AML-193 (cell line): ENCODE results near the gene IGF2BP3.
A peak's percentile ranks its signal among the peaks of the same experiment; 100 is the strongest.

Experiments used
- DNase-seq, 2 experiments: peaks; one replicate each; lab custom pipeline; 2025; lab: John Stamatoyannopoulos, UW

The IGF2BP3 gene

DNA sequence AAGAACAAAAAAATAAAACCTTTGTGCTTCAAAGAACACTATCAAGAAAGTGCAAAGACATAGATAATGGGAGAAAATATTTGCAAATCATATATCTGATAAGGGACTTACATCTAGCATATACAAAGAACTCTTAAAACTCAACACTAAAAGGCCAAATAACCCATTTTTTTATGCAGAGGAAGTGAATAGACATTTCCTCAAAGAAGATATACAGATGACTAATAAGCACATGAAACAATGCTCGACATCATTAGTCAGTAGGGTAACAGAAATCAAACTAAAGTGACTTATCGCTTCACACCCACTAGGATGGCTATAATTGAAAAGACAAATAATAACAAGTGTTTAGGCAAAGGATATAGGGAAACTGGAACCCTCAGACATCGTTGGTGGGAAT, 93.2 kb downstream of the IGF2BP3 start:
- no peak for DNase-seq

DNA sequence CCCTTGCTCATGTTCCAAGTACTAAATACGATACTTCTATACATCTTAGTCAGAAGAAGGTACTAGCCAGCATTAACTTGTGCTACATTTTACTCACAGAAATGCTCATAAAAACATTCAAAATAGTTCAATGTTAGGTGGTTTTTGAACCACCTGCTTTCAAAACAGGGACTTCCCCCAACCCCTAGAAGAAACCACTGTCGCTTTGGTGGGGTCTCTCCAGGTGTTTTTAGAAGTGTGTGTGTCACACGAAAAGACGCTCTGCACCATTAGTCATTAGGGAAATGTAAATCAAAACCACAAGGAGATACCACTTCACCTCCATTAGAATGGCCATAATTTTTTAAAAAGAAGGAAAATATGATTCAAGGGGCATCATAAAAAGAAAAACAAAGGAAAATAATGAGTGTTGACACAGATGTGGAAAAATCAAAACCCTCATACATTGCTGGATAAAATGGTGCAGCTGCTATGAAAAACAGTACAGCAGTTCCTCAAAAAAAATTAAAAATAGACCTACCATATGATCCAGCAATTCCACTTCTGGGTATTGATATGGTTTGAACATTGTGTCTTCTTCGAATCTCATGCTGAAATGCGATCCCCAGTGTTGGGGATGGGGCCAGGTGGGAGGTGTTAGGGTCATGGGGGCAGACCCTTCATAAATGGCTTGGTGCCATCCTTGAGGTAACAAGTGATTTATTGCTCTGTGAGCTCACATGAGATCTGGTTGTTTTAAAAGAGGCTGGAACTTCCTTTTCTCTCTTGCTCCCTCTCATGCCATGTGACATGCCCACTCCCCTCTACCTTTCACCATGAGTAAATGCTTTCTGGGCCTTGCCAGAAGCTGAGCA, 96.9 kb downstream of the IGF2BP3 start:
- DNase-seq, result no peak

DNA sequence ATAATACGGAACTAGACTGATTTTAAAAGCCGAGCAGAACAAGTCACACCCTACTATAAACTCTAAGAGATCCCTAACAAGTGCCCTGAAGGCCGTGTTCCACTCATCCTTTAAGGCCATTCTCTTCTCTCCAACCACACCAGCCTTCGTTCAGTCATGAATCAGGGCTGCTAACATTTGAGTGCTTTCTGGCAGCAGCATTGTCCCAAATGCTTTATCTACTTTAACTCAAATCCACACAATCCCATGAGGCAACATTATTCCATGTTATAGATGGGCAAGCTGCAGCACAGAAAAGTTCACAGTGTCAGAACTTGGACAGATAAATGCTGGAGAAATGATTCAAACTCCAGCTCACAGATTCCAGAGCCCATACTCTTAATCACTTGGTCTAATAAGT, 97.7 kb downstream of the IGF2BP3 start:
- no peak for DNase-seq

DNA sequence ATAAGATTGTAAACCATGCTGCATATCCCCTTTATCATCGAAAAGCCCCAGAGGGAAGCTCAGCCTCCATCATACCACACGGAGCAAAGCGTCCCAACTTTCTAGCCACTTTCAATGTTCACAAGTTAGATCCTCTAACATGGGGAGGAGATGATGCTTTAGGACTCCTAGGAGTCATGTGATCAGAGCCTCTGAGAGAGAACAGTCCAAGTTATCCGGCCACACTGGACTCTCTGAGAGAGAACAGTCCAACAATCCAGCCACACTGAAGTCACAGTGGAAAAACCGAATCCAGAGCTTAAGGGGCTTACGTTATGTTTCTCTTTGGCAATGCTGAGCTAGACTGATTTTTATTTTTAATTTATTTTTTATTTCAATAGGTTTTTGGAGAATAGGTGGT, 98.6 kb downstream of the IGF2BP3 start:
- DNase-seq, result no peak

DNA sequence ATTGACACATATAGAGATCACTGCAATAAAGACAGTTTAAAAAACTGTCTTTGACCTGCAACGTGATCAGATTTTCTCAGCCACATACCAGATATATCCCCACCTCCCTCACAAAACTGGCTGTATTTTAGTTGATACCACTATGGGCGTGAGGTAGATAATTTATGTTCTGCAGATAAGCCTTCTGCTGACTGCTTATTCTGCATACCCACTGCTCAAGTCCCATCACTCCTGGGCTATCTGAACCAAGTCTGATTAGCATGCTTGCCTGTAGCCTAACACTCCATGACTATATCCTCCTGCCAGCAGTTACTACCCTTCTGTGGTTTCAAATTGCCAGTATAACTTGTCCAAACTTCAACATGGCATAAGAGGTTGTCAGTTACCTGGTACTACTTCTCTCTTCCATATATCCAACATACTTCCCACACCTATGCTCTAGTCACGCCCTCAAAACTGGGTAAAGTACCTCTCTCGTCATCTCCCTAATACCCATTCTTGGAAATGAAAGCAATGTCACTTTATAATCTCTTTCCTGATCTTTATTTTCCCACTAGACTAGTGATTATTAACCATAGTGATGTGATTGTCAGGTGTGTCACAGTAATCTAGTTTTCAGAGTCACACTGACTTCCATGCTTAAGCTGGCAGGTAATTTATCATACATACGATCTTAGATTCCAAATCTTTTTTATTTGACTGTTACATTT, 100.4 kb downstream of the IGF2BP3 start:
- no peak for DNase-seq

DNA sequence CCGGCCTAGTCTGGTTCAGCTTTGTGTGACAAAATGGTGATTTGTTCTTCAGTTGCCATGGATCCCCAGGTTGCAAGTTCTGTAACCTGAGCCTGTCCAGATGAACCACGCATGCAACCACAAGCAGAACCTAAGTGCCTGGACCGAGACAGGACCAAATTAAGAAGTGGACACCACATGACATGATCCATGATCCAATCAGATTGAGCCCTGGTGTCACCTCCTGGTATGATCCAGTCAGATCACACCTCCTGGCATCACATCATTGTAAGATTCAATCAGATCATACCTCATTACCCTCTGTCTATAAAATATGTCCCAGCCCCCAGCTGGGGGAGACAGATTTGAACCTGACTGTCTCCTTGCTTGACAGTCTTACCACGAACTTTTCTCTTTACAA, 101.2 kb downstream of the IGF2BP3 start:
- no peak for DNase-seq

DNA sequence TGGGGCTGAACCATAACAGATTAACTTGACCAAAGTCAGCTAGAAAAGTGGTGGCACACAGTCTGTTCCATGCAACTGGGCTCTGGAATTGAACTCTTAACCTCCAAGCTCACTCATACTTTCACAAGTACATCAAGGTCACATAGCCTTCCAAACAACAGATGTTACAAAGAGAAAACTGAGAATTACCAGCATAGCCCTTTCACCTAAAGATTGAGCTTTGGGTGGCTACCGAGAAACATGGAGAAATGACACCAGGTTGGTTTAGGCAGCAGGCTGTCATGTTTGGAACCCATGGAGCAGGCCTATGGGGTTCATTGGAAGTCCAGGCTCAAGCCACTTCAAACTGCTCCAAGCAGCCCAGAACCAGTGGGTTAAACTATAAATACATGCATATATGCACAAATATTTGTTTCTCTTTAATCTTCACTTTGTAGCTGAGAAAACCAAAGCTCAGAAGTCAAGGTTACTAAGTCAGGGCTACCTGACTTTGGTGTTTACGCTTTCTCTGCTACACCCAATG, 112.1 kb downstream of the IGF2BP3 start:
- no peak for DNase-seq

DNA sequence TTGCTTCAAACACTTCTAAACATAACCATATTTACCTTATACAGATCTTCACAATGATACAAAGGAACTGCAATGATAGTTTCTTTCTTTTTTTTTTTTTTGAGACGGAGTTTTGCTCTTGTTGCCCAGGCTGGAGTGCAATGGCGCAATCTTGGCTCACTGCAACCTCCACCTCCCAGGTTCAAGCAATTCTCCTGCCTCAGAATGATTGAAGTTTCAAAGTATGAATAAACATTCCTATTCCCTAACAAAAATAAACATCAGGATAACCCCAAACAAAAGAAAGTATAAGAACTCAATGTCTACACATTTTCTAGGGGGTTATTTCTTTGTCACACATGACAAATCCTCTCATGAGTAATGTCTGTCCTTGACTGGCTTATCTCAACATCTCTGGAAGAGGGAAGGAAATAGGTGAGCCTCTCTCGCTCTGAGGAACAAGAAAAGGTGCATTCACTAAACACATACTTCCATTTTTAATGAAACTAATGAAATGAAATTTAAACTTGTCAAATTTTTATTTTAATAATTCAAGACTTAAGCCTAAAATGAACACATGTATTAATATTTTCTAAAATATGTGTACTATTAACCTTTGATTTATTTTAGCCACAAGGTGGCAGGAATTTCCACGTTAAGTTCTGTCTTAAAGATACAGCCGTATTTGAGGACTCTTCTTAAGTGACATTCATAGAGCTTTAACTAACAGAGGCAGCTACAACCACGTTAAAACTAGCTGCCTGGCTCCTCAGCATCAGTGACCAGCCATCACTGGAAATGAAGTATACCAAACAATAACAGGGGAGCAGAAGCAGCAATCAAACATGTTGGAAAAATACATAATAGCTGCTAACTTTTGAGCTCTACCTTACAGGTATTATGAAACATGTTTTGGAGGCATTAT, 112.8 kb downstream of the IGF2BP3 start:
- DNase-seq, result peak; percentile 32 to 46

DNA sequence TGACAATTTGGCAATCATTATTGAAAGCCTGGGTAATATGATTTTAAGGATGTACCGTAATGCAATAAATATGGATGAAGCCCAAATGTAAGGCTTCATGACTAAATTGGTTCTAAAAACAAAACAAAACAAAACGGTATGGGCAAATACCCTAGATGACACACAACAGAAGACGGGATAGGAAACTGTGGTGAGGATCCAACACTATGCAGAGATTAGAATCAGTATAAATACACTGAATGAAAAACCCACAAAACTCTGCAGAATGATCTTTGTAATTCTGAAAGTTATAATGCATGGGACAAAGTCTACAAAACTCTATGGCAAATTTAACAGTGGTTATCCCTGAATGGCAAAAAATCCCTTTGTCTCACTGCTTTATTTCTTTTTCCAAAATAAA, 113.6 kb downstream of the IGF2BP3 start:
- no peak for DNase-seq

DNA sequence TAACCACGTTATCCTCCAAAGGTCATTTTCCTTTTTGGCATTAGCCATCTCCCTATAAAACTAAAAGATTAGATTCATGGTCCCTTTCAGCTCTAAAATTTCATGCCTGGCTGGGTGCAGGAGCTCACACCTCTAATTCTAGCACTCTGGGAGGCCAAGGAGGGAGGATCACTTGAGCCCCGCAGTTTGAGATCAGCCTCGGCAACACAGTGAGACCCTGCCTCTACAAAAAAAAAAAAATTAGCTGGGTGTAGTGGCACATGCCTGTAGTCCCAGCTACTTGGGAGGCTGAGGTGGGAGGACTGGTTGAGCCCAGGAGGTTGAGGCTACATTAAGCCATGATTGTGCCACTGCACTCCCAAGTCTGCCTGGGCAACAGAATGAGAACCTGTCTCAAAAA, 114.1 kb downstream of the IGF2BP3 start:
- no peak for DNase-seq

DNA sequence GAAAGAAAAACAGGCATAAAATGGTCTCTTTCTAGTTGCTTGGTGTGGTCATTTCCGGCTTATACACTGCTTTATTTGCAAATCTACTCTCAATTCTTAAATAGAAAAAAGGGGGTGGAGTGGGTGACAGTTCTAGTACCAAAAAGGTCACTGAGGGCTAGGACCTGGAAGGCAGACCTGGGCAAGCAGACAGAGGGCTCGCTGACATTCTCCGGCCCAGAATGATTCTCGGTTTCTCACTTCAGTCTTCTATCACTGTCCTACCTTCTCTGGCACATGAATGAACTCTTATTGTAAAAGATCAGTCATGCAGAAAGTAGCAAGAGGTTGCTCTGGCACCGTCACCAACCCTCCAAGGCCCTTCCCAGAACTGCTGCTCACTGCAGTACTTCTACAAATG, 117.1 kb downstream of the IGF2BP3 start:
- no peak for DNase-seq

DNA sequence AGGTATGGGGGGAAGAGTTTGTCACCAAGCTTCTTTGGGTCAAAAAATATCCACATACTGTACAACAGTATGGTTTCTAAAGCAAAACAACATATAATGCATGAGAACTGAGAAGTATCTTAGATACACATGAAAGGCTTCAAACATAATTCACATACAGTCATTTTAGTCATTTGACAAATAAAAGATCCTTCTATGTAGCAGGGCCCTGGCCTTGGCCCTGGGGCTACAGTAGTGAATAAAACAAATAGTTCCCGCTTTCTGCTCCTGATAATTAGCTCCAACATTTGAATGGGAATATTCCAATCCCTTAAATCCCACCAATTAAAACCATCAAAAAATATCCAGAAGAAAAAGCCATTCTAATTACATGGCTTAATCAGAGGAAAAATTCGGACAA, 119.8 kb downstream of the IGF2BP3 start:
- DNase-seq, result no peak

DNA sequence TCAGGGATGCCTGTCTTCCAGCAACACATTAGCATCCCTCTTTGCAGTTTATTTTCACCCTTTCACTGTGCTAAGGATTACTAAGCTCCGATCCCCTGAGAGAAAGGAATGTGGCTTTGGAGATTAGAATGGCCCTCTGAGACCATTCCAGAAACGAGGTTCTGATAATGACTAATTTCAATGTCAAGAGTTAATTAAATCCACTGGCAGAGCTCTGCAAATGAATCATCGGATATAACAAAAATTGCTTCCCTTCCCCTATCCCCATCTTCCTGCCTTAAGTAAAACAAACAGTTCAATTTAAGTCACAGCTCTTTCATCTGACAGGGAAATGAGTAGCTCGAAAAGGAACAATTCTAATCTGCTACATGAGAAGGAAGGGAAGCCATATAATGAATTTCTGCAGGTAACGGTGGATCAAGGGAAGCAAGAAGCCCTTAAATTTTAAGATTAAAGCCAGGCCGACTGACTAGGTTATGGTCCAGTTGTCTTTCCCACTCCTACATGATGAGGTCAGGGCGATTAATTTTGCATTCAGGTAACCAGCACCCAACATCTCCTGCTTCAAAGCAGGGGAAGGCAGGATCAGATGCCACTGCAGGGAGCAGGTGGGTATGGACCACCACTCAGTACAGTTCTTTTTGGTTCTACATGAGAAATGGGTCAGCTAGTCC, 120.7 kb downstream of the IGF2BP3 start:
- no peak for DNase-seq

DNA sequence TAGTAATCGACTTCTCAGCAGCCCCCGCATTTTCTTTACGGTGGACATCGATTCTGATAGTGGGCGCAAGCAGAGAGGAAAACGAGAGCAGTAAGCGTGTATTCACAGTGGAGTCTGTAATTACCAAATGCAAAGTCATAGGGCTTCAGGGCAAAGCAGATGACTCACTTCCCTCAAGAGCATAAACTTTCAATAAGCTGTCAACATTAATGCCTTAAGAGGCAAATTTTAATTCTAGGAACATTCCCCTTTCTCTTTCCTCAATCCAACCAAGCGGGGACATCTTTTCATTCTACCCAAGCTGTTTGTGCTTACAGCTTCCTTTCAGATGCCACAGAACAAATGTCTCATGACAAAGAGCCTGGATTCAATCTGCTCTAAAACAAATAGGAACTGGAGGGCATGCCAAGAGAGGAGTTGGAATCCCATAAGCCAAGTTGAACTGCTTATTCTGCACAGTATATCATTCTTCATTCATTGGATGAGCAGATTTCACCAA, 122.6 kb downstream of the IGF2BP3 start:
- peak; percentile 78 to 80 for DNase-seq

DNA sequence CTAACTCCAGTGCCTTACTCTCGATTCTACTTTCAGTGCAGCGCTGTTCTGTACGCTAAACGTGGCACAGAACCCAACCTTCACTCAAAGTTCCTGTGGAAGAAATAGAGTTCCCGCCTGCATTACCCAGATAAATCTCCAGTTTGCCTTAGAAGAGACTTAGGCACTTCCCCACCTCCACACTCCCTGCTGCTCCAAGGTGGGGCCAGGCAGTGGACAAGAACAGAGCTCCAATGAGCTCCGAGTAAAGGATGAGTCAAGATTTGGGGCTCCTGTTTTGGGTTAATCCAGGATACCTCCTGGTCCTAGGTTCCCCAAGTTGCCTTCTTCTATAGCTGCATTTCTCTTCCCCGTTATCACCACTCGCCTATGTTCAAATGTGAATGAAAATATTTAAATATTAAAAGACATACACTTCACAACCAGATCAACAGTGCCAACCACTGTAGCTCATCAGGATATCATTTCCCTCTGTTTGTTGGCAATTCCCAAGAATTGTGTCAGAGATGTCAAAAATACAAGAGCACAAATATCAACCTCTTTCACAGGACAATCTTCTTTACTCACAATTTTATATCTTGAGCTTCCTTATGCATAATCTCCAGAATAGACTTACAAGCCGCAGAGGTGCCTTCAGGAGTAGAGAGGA, 123.1 kb downstream of the IGF2BP3 start:
- DNase-seq, result peak in 1 of 2 experiments; percentile 16

DNA sequence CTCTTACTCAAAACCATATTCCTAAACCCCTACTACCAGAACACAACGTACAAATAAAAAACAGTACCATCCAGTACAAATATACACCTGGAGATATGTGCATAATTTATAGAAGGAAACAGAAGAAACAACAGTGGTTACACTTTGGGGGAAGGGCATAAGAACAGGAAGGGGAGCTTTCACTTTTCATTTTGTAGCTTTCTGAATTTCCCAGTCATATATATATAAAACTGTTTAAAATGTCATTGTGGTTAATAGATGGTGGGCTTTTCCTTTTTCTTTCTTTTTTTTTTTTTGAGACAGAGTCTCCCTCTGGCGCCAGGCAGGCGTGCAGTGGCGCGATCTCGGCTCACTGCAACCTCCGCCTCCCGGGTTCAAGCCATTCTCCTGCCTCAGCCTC, 124.0 kb downstream of the IGF2BP3 start:
- peak; percentile 28 to 40 for DNase-seq

DNA sequence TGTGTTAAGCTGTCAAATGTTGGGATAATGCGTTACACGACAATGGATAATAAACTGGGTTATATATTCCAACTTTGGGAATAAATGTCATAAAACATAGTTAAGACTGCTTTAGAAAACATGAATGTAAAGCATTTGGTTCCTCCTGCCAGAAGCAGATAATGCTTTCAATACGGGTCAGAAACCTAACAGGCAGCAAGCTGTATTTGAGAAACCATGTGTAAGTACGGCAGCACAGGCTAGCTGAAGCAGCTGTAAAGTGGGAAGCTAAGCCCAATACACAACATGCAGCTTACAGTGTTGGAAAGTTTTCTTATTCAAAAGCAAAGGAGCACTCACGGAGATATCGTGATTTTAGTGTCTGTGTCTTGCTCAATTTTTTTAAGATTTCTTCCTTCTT, 124.7 kb downstream of the IGF2BP3 start:
- DNase-seq, result peak; percentile 13 to 28

DNA sequence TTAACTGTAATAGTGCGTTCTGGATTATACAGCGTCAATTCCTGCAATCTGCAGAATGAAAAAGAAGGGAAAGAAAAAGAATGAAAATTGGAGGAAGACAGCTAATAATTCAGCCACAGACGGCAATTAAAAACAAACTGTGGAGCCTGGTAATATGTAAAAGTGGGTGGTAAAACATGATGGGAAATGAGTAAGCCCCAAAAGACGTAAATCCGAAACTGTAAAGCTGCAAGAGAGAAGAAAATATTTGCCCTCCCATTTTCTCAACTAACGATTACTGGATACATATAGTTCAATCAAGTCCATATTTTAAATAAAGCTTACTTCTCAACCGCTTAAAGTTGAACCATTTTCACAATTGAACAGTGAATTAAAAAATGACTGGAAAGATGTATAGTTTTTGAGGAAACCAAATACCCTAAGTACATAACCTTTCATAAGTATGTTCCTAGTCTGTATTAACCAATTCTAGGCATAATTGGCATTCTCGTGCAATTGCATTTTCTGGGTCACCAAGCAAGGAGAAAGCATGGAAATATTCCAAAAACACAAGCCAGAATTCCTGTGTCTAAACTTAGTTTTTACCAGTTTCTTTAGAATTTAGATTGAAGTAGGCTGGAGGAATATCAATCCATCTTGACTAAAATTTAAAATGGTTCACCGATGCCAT, 126.3 kb downstream of the IGF2BP3 start:
- DNase-seq, result no peak

DNA sequence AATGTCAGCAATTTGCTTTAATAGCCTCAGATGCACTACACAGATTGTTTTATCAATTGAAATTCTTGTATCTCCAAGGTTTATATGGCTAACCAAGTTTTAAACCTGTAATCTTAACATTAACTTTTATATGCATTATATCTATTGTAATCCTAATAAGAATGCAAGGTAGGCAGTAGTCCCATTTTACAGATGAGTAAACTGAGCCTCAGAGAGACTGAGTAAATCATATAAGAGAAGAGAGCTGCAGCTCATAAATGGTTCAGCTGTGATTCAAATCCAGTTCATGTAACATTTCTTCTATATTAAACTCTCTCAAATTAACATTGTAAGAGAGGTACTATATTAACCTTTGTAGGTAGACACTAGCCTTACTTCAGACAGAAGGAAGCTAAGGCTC, 127.2 kb downstream of the IGF2BP3 start:
- no peak for DNase-seq

DNA sequence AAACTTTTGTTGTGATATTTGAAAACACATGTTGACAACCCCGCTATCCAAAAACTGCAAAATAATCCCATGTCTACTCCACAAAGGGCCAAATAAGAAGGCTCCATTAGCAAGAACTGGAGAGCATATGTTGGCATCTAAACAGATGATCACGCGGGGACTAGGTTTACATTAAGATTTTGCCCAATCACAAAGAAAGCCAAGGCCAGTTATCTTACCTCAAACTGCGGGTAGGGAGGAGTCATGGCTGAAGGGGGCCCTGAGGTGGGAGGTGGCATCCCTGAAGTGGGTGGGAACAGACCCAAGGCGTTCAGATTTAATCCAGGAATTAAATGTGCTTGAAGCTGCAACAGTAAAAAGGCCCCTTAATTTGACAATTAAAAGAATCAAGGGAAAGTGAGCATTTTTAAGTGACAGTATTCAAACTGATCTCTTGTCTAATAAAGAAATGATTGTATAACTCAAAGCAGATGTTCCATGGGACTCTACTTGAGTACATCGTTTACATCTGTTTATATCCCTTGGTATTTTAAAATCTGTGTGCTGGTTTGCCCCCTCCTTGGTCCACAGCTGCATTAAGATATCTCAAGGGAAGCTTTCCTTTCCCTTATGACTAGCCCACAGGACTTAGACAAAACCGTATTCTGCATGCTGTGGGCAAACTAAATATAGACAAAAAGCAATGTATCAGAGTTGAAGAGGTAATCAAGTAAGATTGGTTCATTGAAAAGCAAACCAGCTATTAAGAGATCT, 128.3 kb downstream of the IGF2BP3 start:
- no peak for DNase-seq
